Melanocyte of skin (primary cell): Measurements from ENCODE around the gene MRPL33. TPM values are rescaled to one million over a fixed set of nuclear protein-coding genes. Genes with fewer than 3 reads are reported as not detected.

Source experiments
- total RNA-seq, 2 donors: library from RNA; depleted of rRNA; stranded (reverse); fragments of >200 nt; gene quantifications; 2 replicates each; pipeline ENCODE4 v1.2.3, GENCODE V29; 2012

Gene MRPL33
- 10 to 100 TPM; 49.9 to 64.6 TPM for total RNA-seq

GRCh38 chr2:27771548-27772335, at the start of gene MRPL33:
Gene MRPL33 (plus strand): TSS chr2:27771719. CDS start chr2:27771778, 59 bp downstream.

Other genes starting within 250 kb of the MRPL33 start
- gene ZNF512, start 188.7 kb upstream of the MRPL33 start, total RNA-seq: 10 to 100 TPM; 17.6 to 26.0 TPM
- 1 to 10 TPM; 1.3 to 2.1 TPM for gene CCDC121, start 142.7 kb upstream of the MRPL33 start, total RNA-seq
- 10 to 100 TPM; 25.1 to 38.6 TPM for gene GPN1, start 142.7 kb upstream of the MRPL33 start, total RNA-seq
- gene SUPT7L, start 108.1 kb upstream of the MRPL33 start, total RNA-seq: 10 to 100 TPM; 35.0 to 44.7 TPM
- 10 to 100 TPM; 27.6 to 33.0 TPM for gene SLC4A1AP, start 107.8 kb upstream of the MRPL33 start, total RNA-seq
- 1 to 10 TPM; 1.4 to 2.0 TPM for gene RBKS, start 118.7 kb downstream of the MRPL33 start, total RNA-seq
- gene BABAM2, start 119.0 kb downstream of the MRPL33 start, total RNA-seq: 10 to 100 TPM; 31.3 to 49.2 TPM